Astrocyte (in vitro differentiated cells and primary cell): Measurements from ENCODE around the gene AGBL5.

Experiments used
- EZH2 ChIP-seq: IDR thresholded peaks from 2 replicates; pipeline ENCODE4 v1.6.1; 2012; ENCODE audit warnings: mild to moderate bottlenecking, low read length, inconsistent platforms; ENCODE audit not compliant: insufficient read depth
- TF ChIP-seq, protein P1 (sequence below): IDR thresholded peaks from 2 replicates; pipeline ENCODE4 v1.5.1; 2011; ENCODE audit warnings: low read depth, mild to moderate bottlenecking, inconsistent platforms, low read length, moderate library complexity; ENCODE audit not compliant: insufficient read depth

DNA sequence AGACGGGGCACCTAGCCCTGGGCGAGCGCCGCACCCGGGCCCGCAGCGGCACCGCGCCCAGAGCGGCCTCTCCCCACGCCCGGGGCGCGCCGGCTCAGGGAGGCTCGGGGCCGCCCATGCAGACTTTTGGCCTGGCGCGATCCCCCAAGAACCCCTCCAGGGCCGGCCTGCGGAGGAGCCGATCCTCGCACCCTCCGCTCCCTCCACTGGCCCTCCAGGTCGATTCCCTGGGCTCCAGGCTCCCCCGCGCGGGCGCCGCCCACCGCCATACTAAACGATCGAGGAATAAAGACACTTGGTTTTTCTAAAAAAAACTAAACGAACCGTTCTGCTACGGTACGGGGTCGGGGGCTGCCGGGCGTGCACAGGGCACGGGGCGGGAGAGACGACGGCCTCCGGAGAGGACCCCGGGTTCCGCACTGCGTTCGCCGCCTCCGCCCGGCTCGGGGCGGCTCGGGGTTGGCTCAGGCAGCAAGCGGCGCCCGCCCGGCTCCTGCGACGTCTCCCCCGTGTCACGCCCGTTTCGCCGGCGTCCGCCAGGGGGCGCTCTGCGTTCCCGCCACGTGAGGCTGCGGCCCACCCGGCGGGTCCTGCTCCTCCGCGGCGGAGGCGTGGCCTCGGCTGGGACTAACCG is 34.7 kb downstream of the AGBL5 start:
- TF ChIP-seq, protein P1, sequence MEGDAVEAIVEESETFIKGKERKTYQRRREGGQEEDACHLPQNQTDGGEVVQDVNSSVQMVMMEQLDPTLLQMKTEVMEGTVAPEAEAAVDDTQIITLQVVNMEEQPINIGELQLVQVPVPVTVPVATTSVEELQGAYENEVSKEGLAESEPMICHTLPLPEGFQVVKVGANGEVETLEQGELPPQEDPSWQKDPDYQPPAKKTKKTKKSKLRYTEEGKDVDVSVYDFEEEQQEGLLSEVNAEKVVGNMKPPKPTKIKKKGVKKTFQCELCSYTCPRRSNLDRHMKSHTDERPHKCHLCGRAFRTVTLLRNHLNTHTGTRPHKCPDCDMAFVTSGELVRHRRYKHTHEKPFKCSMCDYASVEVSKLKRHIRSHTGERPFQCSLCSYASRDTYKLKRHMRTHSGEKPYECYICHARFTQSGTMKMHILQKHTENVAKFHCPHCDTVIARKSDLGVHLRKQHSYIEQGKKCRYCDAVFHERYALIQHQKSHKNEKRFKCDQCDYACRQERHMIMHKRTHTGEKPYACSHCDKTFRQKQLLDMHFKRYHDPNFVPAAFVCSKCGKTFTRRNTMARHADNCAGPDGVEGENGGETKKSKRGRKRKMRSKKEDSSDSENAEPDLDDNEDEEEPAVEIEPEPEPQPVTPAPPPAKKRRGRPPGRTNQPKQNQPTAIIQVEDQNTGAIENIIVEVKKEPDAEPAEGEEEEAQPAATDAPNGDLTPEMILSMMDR = peak; percentile 31
- no peak for TF ChIP-seq EZH2
